ENCODE results near the gene SUGCT. TPM values are rescaled to one million over a fixed set of nuclear protein-coding genes. Genes with fewer than 3 reads are reported as not detected.

The SUGCT gene
- polyA plus RNA-seq, 1 of the 3 experiments (the other 2 are of a cell fraction), result 53.7 TPM

DNA sequence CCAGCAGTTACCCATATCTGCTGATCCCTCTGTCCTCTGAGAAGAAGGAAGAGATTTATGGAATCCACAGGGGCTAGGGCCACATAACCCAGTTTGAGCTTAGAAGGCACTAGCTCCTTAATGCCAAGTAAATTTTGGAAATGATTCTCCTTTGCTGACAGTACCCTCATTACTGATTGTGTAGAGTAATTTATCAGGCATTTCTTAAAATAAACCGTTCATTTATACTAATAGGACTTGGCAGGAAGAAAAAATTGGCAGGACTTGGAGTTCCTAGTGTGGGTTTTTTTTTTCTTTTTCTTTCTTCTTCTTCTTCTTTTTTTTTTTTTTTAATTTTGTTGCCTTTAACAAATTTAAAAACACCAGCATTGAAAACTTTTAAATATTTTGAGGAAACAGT lies 645.7 kb downstream of the SUGCT start (continued):
- TF ChIP-seq, protein P1, sequence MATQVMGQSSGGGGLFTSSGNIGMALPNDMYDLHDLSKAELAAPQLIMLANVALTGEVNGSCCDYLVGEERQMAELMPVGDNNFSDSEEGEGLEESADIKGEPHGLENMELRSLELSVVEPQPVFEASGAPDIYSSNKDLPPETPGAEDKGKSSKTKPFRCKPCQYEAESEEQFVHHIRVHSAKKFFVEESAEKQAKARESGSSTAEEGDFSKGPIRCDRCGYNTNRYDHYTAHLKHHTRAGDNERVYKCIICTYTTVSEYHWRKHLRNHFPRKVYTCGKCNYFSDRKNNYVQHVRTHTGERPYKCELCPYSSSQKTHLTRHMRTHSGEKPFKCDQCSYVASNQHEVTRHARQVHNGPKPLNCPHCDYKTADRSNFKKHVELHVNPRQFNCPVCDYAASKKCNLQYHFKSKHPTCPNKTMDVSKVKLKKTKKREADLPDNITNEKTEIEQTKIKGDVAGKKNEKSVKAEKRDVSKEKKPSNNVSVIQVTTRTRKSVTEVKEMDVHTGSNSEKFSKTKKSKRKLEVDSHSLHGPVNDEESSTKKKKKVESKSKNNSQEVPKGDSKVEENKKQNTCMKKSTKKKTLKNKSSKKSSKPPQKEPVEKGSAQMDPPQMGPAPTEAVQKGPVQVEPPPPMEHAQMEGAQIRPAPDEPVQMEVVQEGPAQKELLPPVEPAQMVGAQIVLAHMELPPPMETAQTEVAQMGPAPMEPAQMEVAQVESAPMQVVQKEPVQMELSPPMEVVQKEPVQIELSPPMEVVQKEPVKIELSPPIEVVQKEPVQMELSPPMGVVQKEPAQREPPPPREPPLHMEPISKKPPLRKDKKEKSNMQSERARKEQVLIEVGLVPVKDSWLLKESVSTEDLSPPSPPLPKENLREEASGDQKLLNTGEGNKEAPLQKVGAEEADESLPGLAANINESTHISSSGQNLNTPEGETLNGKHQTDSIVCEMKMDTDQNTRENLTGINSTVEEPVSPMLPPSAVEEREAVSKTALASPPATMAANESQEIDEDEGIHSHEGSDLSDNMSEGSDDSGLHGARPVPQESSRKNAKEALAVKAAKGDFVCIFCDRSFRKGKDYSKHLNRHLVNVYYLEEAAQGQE (IDR thresholded peaks at IDR 0.05; ENCODE audit: low read depth, low read length), result no peak
- TF ChIP-seq, protein P2, sequence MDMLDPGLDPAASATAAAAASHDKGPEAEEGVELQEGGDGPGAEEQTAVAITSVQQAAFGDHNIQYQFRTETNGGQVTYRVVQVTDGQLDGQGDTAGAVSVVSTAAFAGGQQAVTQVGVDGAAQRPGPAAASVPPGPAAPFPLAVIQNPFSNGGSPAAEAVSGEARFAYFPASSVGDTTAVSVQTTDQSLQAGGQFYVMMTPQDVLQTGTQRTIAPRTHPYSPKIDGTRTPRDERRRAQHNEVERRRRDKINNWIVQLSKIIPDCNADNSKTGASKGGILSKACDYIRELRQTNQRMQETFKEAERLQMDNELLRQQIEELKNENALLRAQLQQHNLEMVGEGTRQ (IDR thresholded peaks at IDR 0.05; ENCODE audit: borderline replicate concordance, low read depth, low read length), result no peak
- TF ChIP-seq, protein P3, sequence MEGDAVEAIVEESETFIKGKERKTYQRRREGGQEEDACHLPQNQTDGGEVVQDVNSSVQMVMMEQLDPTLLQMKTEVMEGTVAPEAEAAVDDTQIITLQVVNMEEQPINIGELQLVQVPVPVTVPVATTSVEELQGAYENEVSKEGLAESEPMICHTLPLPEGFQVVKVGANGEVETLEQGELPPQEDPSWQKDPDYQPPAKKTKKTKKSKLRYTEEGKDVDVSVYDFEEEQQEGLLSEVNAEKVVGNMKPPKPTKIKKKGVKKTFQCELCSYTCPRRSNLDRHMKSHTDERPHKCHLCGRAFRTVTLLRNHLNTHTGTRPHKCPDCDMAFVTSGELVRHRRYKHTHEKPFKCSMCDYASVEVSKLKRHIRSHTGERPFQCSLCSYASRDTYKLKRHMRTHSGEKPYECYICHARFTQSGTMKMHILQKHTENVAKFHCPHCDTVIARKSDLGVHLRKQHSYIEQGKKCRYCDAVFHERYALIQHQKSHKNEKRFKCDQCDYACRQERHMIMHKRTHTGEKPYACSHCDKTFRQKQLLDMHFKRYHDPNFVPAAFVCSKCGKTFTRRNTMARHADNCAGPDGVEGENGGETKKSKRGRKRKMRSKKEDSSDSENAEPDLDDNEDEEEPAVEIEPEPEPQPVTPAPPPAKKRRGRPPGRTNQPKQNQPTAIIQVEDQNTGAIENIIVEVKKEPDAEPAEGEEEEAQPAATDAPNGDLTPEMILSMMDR (IDR thresholded peaks at IDR 0.05), result no peak
- TF ChIP-seq RXRA (IDR thresholded peaks at IDR 0.05; ENCODE audit: borderline replicate concordance, low read depth) (no peak), YY1 (IDR thresholded peaks at IDR 0.05; ENCODE audit: low read depth) (no peak), ELF1 (IDR thresholded peaks at IDR 0.05) (no peak), NFIC (IDR thresholded peaks at IDR 0.05; ENCODE audit: borderline replicate concordance) (peak; percentile 22; the same call in 1 of the 2 replicates)
- TF ChIP-seq, protein P4, sequence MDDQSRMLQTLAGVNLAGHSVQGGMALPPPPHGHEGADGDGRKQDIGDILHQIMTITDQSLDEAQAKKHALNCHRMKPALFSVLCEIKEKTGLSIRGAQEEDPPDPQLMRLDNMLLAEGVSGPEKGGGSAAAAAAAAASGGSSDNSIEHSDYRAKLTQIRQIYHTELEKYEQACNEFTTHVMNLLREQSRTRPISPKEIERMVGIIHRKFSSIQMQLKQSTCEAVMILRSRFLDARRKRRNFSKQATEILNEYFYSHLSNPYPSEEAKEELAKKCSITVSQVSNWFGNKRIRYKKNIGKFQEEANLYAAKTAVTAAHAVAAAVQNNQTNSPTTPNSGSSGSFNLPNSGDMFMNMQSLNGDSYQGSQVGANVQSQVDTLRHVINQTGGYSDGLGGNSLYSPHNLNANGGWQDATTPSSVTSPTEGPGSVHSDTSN (IDR thresholded peaks at IDR 0.05), result peak; percentile 79

DNA sequence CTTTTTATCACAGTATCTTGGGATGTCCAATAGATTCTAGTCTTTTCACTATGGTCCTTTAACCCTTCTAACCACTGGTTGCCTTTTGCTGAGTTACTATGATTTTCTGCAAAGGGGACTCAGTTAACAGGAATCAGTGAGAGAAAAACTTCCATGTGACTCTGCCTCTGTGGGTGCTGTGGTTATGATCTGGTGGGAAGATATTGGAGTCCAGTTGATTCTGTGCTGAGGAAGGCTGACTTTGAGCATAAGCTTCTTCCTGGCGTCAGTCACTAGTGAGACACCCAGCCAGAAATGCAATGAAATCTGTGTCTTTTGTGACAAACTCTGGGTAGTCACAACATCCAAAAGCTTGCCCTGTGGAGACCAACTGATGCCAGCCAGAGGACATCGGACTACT lies 648.0 kb downstream of the SUGCT start:
- no peaks in the 10 kb centered on the region for H4K20me1 ChIP-seq (ENCODE audit: insufficient read depth)
- H3K27ac ChIP-seq (ENCODE audit: low read depth in 2 of 2, low read length in 1 of 2), result peak overlapping the region in 1 of 2 experiments; percentile 8; a peak in 2 of 4 replicates
- peaks cover 4% of the 10 kb centered on the region for H3F3A ChIP-seq (replicated peaks; ENCODE audit: insufficient read depth)
- no peaks in the 10 kb centered on the region for H3K9me3 ChIP-seq
- peaks cover 4 to 38% of the 10 kb centered on the region in 2 experiments for H3K36me3 ChIP-seq (replicated peaks in 1 of 2; ENCODE audit: control insufficient read depth in 1 of 2, insufficient read depth in 2 of 2, low read length in 1 of 2)
- no peak for DNase-seq
- CTCF ChIA-PET, result no interaction called here
- no peak overlapping the region for H3K4me2 ChIP-seq
- WGBS (ENCODE audit: low lambda C conversion rate), result 92% methylated on average over 2 of the region's 2 CpGs
- no peak overlapping the region for H3K4me3 ChIP-seq (ENCODE audit: low read depth in 2 of 2, low read length in 1 of 2)
- POLR2A ChIA-PET, result no interaction called here
- peaks cover 10 to 19% of the 10 kb centered on the region in 2 experiments for H3K4me1 ChIP-seq (ENCODE audit: control insufficient read depth in 1 of 2, insufficient read depth in 2 of 2, low read depth in 1 of 2, low read length in 1 of 2)
- H3K9ac ChIP-seq, result no peak overlapping the region
- no peaks in the 10 kb centered on the region for H3K27me3 ChIP-seq (ENCODE audit: insufficient read depth)
- H2AFZ ChIP-seq (ENCODE audit: low read depth), result peak overlapping the region; percentile 1; the same call in 1 of the 2 replicates
- H3K9me2 ChIP-seq, result no peaks in the 10 kb centered on the region
- peaks cover 14% of the 10 kb centered on the region; the same call in 1 of the 2 replicates for H3K79me2 ChIP-seq (ENCODE audit: insufficient read depth)
- TF ChIP-seq EP300 (IDR thresholded peaks at IDR 0.05; ENCODE audit: borderline replicate concordance in 1 of 2, low read depth in 1 of 2, low read length in 1 of 2) (no peak), JUND (IDR thresholded peaks at IDR 0.05) (no peak), FOXM1 (IDR thresholded peaks at IDR 0.05; ENCODE audit: low read depth) (no peak), RXRA (IDR thresholded peaks at IDR 0.05; ENCODE audit: borderline replicate concordance, low read depth) (no peak), RAD21 (IDR thresholded peaks at IDR 0.05; ENCODE audit: low read length) (no peak), GABPA (IDR thresholded peaks at IDR 0.05; ENCODE audit: low read depth) (no peak)
- TF ChIP-seq, protein P1 (IDR thresholded peaks at IDR 0.05; ENCODE audit: low read depth, low read length), result no peak
- TF ChIP-seq, protein P5, sequence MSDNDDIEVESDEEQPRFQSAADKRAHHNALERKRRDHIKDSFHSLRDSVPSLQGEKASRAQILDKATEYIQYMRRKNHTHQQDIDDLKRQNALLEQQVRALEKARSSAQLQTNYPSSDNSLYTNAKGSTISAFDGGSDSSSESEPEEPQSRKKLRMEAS (IDR thresholded peaks at IDR 0.05; ENCODE audit: low read depth), result no peak
- TF ChIP-seq, protein P6, sequence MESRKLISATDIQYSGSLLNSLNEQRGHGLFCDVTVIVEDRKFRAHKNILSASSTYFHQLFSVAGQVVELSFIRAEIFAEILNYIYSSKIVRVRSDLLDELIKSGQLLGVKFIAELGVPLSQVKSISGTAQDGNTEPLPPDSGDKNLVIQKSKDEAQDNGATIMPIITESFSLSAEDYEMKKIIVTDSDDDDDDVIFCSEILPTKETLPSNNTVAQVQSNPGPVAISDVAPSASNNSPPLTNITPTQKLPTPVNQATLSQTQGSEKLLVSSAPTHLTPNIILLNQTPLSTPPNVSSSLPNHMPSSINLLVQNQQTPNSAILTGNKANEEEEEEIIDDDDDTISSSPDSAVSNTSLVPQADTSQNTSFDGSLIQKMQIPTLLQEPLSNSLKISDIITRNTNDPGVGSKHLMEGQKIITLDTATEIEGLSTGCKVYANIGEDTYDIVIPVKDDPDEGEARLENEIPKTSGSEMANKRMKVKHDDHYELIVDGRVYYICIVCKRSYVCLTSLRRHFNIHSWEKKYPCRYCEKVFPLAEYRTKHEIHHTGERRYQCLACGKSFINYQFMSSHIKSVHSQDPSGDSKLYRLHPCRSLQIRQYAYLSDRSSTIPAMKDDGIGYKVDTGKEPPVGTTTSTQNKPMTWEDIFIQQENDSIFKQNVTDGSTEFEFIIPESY (IDR thresholded peaks at IDR 0.05; ENCODE audit: borderline replicate concordance, low read depth), result no peak
- TF ChIP-seq, protein P4 (IDR thresholded peaks at IDR 0.05), result no peak

All from SK-N-SH (cell line).